Astrocyte (in vitro differentiated cells and primary cell): Measurements from ENCODE around the gene CD300A. TPM values are rescaled to one million over a fixed set of nuclear protein-coding genes. Genes with fewer than 3 reads are reported as not detected.

Experiments used
- DNase-seq: peaks from one replicate; pipeline ENCODE4 v3.0.0-alpha.2; 2010; ENCODE audit warnings: low read depth
- FAIRE-seq: peaks from 2 replicates; lab custom pipeline; 2011; peaks lifted over from hg19 to GRCh38; lab: Jason Lieb, UNC
- H2AFZ ChIP-seq: 2 replicates; pipeline ENCODE4 v1.6.0; 2012; ENCODE audit warnings: low read depth, low read length, inconsistent platforms
- H3K27ac ChIP-seq: 2 replicates; pipeline ENCODE4 v1.5.1; 2011; ENCODE audit warnings: low read depth, low read length, inconsistent platforms
- H3K27me3 ChIP-seq: 2 replicates; pipeline ENCODE4 v1.6.0; 2011; ENCODE audit warnings: low read length, inconsistent platforms; ENCODE audit not compliant: insufficient read depth
- H3K36me3 ChIP-seq: 2 replicates; pipeline ENCODE4 v1.5.1; 2011; ENCODE audit warnings: low read length, inconsistent platforms; ENCODE audit not compliant: insufficient read depth
- H3K4me1 ChIP-seq: 2 replicates; pipeline ENCODE4 v1.5.1; 2011; ENCODE audit warnings: low read length, inconsistent platforms; ENCODE audit not compliant: insufficient read depth
- H3K4me2 ChIP-seq: 2 replicates; pipeline ENCODE4 v1.6.0; 2012; ENCODE audit warnings: low read length, inconsistent platforms
- H3K4me3 ChIP-seq: 2 replicates; pipeline ENCODE4 v1.5.1; 2011; ENCODE audit warnings: low read depth, mild to moderate bottlenecking, low read length, inconsistent platforms; ENCODE audit not compliant: insufficient read depth
- H3K79me2 ChIP-seq: 2 replicates; pipeline ENCODE4 v1.6.0; 2012; ENCODE audit warnings: mild to moderate bottlenecking, low read length, inconsistent platforms; ENCODE audit not compliant: insufficient read depth
- H3K9ac ChIP-seq: 2 replicates; pipeline ENCODE4 v1.6.0; 2012; ENCODE audit warnings: mild to moderate bottlenecking, low read length, inconsistent platforms
- H3K9me3 ChIP-seq: 2 replicates; pipeline ENCODE4 v1.5.1; 2012; ENCODE audit warnings: low read depth, mild to moderate bottlenecking, low read length, inconsistent platforms; ENCODE audit not compliant: insufficient read depth
- H4K20me1 ChIP-seq: 2 replicates; pipeline ENCODE4 v1.6.0; 2012; ENCODE audit warnings: low read length, inconsistent platforms; ENCODE audit not compliant: insufficient read depth
- H3K27ac Mint-ChIP-seq: one replicate; pipeline ENCODE4 v1.8.0; 2021; ENCODE audit warnings: mild to moderate bottlenecking, mixed read lengths; ENCODE audit not compliant: unreplicated experiment
- H3K27me3 Mint-ChIP-seq: one replicate; pipeline ENCODE4 v1.8.0; 2021; ENCODE audit warnings: low read depth, mixed read lengths; ENCODE audit not compliant: unreplicated experiment
- H3K36me3 Mint-ChIP-seq: one replicate; pipeline ENCODE4 v1.8.0; 2021; ENCODE audit warnings: low read depth, mixed read lengths; ENCODE audit not compliant: unreplicated experiment
- H3K4me1 Mint-ChIP-seq: one replicate; pipeline ENCODE4 v1.8.0; 2021; ENCODE audit warnings: low read depth, mixed read lengths; ENCODE audit not compliant: unreplicated experiment
- H3K4me3 Mint-ChIP-seq: one replicate; pipeline ENCODE4 v1.8.0; 2021; ENCODE audit warnings: mild to moderate bottlenecking, moderate library complexity, mixed read lengths; ENCODE audit not compliant: unreplicated experiment
- H3K9me3 Mint-ChIP-seq: one replicate; pipeline ENCODE4 v1.8.0; 2021; ENCODE audit warnings: mild to moderate bottlenecking, mixed read lengths; ENCODE audit not compliant: unreplicated experiment
- EZH2 ChIP-seq: IDR thresholded peaks from 2 replicates; pipeline ENCODE4 v1.6.1; 2012; ENCODE audit warnings: mild to moderate bottlenecking, low read length, inconsistent platforms; ENCODE audit not compliant: insufficient read depth
- total RNA-seq: library from RNA; stranded (reverse); gene quantifications from 2 replicates; pipeline ENCODE4 v1.2.1, GENCODE V29; 2021
- TF ChIP-seq, protein P1 (sequence below): IDR thresholded peaks from 2 replicates; pipeline ENCODE4 v1.5.1; 2011; ENCODE audit warnings: low read depth, mild to moderate bottlenecking, inconsistent platforms, low read length, moderate library complexity; ENCODE audit not compliant: insufficient read depth

The CD300A gene
- total RNA-seq, 1 donor from 2014 or later: not detected

DNA sequence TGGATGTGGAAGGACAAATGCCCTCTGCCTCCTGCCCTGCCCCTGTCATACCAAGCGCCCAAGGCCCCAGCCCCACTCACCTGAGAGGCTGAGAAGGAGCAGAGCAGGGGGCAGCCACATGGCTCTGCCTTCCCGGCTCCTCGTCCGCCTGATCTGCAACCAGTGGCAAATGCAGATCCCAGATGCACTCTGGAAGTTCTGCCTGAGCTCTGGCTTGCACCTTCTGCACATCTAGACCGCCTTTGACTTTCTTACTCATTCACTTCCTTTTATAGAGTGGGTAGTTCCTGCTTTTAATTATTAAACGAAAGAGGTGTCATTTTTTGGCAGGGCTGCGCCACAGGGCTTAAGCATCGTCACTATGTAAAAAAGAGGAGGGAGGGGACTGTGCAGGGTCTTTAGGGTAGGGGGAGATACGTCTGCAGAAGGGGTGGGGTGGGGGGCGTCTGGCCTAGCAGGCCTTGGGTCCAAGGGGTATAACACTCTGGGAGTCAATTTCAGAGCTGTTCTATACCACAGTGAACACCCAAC is 64.9 kb downstream of the CD300A start, which contains the start of gene CD300LB:
Gene CD300LB, minus strand, starts transcription at position 245 of the 531 bp plus-strand sequence. Its CDS starts 125 bp downstream, at position 120.
- no peaks in the 10 kb centered on the region for H4K20me1 ChIP-seq
- H3K36me3 ChIP-seq: no peaks in the 10 kb centered on the region
- no peaks in the 10 kb centered on the region for H3K27me3 ChIP-seq
- H3K79me2 ChIP-seq: no peaks in the 10 kb centered on the region
- Mint-ChIP-seq H3K4me1 (no peaks in the 10 kb centered on the region), H3K27me3 (peaks cover 49% of the 10 kb centered on the region), H3K9me3 (no peaks in the 10 kb centered on the region), H3K36me3 (no peaks in the 10 kb centered on the region), H3K27ac (no peak within 1 kb of the TSS), H3K4me3 (no peak within 1 kb of the TSS)
- H3K4me1 ChIP-seq: no peaks in the 10 kb centered on the region
- H3K9me3 ChIP-seq: no peaks in the 10 kb centered on the region
- DNase-seq: no peak
- H3K4me3 ChIP-seq: no peak within 1 kb of the TSS
- TF ChIP-seq, protein P1, sequence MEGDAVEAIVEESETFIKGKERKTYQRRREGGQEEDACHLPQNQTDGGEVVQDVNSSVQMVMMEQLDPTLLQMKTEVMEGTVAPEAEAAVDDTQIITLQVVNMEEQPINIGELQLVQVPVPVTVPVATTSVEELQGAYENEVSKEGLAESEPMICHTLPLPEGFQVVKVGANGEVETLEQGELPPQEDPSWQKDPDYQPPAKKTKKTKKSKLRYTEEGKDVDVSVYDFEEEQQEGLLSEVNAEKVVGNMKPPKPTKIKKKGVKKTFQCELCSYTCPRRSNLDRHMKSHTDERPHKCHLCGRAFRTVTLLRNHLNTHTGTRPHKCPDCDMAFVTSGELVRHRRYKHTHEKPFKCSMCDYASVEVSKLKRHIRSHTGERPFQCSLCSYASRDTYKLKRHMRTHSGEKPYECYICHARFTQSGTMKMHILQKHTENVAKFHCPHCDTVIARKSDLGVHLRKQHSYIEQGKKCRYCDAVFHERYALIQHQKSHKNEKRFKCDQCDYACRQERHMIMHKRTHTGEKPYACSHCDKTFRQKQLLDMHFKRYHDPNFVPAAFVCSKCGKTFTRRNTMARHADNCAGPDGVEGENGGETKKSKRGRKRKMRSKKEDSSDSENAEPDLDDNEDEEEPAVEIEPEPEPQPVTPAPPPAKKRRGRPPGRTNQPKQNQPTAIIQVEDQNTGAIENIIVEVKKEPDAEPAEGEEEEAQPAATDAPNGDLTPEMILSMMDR: no peak
- FAIRE-seq: no peak
- no peak within 1 kb of the TSS for H3K9ac ChIP-seq
- no peak within 1 kb of the TSS for H3K4me2 ChIP-seq
- no peak within 1 kb of the TSS for H2AFZ ChIP-seq
- H3K27ac ChIP-seq: no peak within 1 kb of the TSS

DNA sequence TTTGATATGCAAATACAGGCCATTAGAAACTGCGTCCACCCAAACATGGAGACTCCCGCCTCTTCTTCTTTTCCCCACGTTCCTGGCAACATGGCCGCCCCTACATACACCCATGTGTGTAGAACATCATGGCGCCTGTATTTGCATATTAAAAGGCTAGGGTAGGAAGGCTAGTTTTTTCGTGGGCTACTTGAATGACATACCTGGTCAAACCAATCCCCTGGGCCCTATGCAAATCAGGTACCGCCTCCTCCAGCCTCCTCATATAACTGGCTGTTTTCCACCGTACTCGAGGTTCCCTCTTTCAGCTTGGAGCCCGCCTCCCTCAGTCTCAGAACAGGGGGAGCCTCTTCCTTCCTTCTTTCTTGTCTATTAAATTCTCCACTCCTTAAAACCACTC is 65.7 kb downstream of the CD300A start:
- Mint-ChIP-seq H3K9me3 (no peaks in the 10 kb centered on the region), H3K4me3 (no peak overlapping the region), H3K27me3 (peaks cover 52% of the 10 kb centered on the region), H3K27ac (no peak overlapping the region), H3K4me1 (no peaks in the 10 kb centered on the region), H3K36me3 (no peaks in the 10 kb centered on the region)
- Histone ChIP-seq H3K4me2 (no peak overlapping the region), H2AFZ (no peak overlapping the region), H3K27ac (no peak overlapping the region), H3K27me3 (peaks cover 2% of the 10 kb centered on the region), H3K4me3 (no peak overlapping the region), H3K79me2 (no peaks in the 10 kb centered on the region), H4K20me1 (no peaks in the 10 kb centered on the region), H3K36me3 (no peaks in the 10 kb centered on the region), H3K4me1 (no peaks in the 10 kb centered on the region), H3K9me3 (no peaks in the 10 kb centered on the region), H3K9ac (no peak overlapping the region)
- TF ChIP-seq, protein P1: no peak
- no peak for TF ChIP-seq EZH2
- FAIRE-seq (no peak), DNase-seq (no peak)

Other genes starting within 250 kb of the CD300A start
- gene DNAI2, start 192.4 kb upstream of the CD300A start, total RNA-seq: not detected in 2 replicates
- gene KIF19, start 140.4 kb upstream of the CD300A start, total RNA-seq: not detected in 2 replicates
- not detected in 2 replicates for gene BTBD17, start 104.8 kb upstream of the CD300A start, total RNA-seq
- not detected in 2 replicates for gene GPR142, start 99.1 kb upstream of the CD300A start, total RNA-seq
- gene GPRC5C, start 34.5 kb upstream of the CD300A start, total RNA-seq: 65.3 and 70.4 TPM in 2 replicates
- not detected in 2 replicates for gene CD300LB, start 64.8 kb downstream of the CD300A start, total RNA-seq
- gene CD300C, start 79.5 kb downstream of the CD300A start, total RNA-seq: 0.27 TPM in 1 of 2 replicates, not detected in the other
- gene CD300H, start 100.9 kb downstream of the CD300A start, total RNA-seq: not detected in 2 replicates
- not detected in 2 replicates for gene CD300LD, start 125.6 kb downstream of the CD300A start, total RNA-seq
- not detected in 2 replicates for gene CD300E, start 157.1 kb downstream of the CD300A start, total RNA-seq
- gene CD300LF, start 246.3 kb downstream of the CD300A start, total RNA-seq: not detected in 2 replicates